ENCODE results near the gene AFG3L2.

AFG3L2 gene

DNA sequence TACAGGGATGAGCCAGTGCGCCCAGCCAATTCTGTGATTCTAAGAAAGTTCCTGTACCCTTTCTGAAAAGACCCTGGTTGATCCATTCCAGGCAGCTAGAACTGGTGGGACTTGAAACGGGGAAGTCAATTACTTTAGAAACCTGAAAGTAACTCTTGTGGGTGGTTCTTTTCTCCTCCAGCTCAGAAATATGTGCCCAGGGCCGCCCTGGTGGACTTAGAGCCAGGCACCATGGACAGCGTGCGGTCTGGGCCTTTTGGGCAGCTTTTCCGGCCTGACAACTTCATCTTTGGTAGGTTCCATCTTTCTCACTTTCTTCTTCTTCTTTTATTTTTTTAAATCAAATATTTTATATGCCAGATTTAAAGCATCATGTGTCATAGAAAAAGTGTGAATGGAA lies 66.3 kb downstream of the AFG3L2 start:
- H3K4me3 ChIP-seq (ENCODE audit: low read depth in 1 of 2, low read length in 1 of 2) = no peak overlapping the region
- H3K27ac ChIP-seq = no peak overlapping the region
- H3K9me3 ChIP-seq = no peaks in the 10 kb centered on the region
- H3K36me3 ChIP-seq = no peaks in the 10 kb centered on the region
- peaks cover 50% of the 10 kb centered on the region for H3K27me3 ChIP-seq
- H3K4me1 ChIP-seq (ENCODE audit: control insufficient read depth in 1 of 2, insufficient read depth in 1 of 2, low read depth in 1 of 2, low read length in 1 of 2) = peaks cover 14 to 22% of the 10 kb centered on the region in 2 experiments
- no peak for TF ChIP-seq CTCF (IDR thresholded peaks at IDR 0.05)

DNA sequence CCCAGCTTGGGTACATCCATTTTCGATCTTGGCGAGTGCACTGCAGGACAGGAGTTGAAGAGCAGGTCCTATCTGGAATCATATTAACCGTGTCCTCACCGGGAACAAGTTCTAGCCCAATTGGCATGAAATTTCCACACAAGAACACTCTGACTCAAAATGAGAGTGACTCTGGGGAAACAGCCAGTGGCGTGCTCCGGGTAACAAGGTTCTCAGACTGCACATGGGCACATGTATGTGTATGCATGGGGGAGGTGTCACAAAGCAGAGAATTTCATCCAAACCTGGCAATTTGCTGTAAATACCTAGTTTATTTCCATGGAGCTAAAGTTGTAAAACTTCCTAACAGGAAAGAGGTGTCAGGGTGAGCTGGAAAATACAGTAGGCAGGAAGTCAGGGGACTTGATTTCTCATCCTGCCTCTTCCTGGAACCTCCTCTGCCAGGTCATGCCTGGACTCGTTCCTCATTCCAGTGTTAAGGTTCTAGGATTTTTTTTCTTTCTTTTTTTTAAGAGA lies 67.3 kb downstream of the AFG3L2 start:
- H3K4me1 ChIP-seq (ENCODE audit: control insufficient read depth in 1 of 2, insufficient read depth in 1 of 2, low read depth in 1 of 2, low read length in 1 of 2) = peaks cover 14 to 22% of the 10 kb centered on the region in 2 experiments
- peaks cover 61% of the 10 kb centered on the region for H3K27me3 ChIP-seq
- no peak for TF ChIP-seq CTCF (IDR thresholded peaks at IDR 0.05)
- no peaks in the 10 kb centered on the region for H3K36me3 ChIP-seq
- H3K27ac ChIP-seq = no peak overlapping the region
- no peak overlapping the region for H3K4me3 ChIP-seq (ENCODE audit: low read depth in 1 of 2, low read length in 1 of 2)
- no peaks in the 10 kb centered on the region for H3K9me3 ChIP-seq

DNA sequence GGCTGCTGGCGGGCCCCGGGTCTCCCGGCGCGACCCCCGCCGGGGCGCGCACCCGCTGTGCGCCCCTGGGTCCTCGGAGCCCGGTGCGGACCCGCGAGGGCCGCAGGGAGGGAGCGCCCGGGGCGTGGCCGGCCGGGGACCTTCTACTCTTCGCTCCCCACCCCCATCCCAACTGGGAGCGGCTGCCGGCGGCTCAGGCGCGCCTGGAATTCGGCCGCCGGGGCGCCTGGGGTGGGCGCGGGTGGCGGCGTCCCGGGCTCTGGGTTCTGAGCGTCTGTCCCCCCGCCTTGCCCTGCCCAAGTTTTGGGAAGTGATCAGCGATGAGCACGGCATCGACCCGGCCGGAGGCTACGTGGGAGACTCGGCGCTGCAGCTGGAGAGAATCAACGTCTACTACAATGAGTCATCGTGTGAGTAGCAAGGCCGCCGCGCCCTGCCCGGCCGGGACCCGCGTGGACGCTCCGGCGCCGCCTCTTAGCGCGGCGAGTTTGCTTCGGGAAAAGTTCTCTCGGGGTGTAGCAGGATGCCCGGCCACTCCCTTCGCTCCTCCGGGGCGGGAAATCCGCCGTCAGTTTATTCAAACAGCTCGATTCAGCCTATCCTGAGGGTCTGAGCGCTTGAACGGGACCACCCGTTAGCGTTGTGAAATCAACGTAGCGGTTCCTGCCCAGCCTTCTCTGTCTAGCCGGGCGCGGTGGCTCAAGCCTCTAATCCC lies 68.5 kb downstream of the AFG3L2 start:
- Histone ChIP-seq H3K4me1 (ENCODE audit: control insufficient read depth in 1 of 2, insufficient read depth in 1 of 2, low read depth in 1 of 2, low read length in 1 of 2) (peaks cover 14 to 22% of the 10 kb centered on the region in 2 experiments), H3K27me3 (peaks cover 66% of the 10 kb centered on the region), H3K9me3 (no peaks in the 10 kb centered on the region), H3K4me3 (ENCODE audit: low read depth in 1 of 2, low read length in 1 of 2) (peak overlapping the region; percentile 27 to 38), H3K36me3 (no peaks in the 10 kb centered on the region), H3K27ac (no peak overlapping the region)
- TF ChIP-seq CTCF (IDR thresholded peaks at IDR 0.05) = no peak

DNA sequence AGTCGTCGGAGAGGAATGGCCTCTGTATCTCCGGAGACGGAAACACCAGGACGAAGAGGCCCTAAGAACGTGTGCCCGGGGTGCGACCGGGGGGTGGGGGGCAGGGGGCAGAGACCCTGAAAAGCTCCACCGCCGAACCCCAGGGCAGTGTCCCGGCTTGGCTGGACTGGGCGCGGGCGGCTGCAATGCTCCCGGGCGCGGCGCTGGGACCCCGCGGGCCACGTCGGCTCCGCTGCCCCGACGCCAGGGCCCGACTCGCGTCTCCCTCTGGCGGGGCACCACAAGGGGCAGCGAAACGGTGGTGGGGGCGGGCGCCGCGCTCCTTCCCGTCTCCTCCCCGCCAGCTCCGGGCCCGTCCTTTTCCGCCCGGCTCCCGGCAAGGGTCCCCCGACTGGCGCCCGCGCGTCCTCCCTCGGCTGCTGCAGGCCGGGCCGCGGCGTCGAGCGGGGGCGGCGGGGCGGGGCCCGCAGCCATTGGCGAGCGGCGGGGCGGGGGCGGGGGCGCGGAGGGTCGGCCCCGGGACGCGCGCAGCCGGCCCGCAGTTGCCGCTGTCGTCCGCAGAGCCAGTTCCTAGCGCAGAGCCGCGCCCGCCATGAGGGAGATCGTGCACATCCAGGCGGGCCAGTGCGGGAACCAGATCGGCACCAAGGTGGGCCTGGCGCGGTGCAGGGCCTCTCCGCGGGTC lies 69.2 kb downstream of the AFG3L2 start, which contains the start of gene TUBB6:
TUBB6 (plus strand) TSS at position 541 of the 685 bp plus-strand sequence; CDS start at position 593, 52 bp downstream.
- Histone ChIP-seq H3K27ac (no peak within 1 kb of the TSS), H3K27me3 (peaks cover 66% of the 10 kb centered on the region), H3K4me3 (ENCODE audit: low read depth in 1 of 2, low read length in 1 of 2) (peak within 1 kb of the TSS; percentile 27 to 38), H3K36me3 (no peaks in the 10 kb centered on the region), H3K9me3 (no peaks in the 10 kb centered on the region), H3K4me1 (ENCODE audit: control insufficient read depth in 1 of 2, insufficient read depth in 1 of 2, low read depth in 1 of 2, low read length in 1 of 2) (peaks cover 14 to 22% of the 10 kb centered on the region in 2 experiments)
- no peak for TF ChIP-seq CTCF (IDR thresholded peaks at IDR 0.05)

GRCh38 chr18:12306752-12307700 lies 70.0 kb downstream of the AFG3L2 start:
- peaks cover 66% of the 10 kb centered on the region for H3K27me3 ChIP-seq
- TF ChIP-seq CTCF (IDR thresholded peaks at IDR 0.05) = no peak
- H3K4me1 ChIP-seq (ENCODE audit: control insufficient read depth in 1 of 2, insufficient read depth in 1 of 2, low read depth in 1 of 2, low read length in 1 of 2) = peaks cover 14 to 22% of the 10 kb centered on the region in 2 experiments
- H3K4me3 ChIP-seq (ENCODE audit: low read depth in 1 of 2, low read length in 1 of 2) = no peak overlapping the region
- H3K9me3 ChIP-seq = no peaks in the 10 kb centered on the region
- no peaks in the 10 kb centered on the region for H3K36me3 ChIP-seq
- no peak overlapping the region for H3K27ac ChIP-seq
